ELR (cell line): ENCODE measurements around the gene LRRC45.

Experiments
- DNase-seq: peaks from one replicate; pipeline ENCODE4 v3.0.0-alpha.2; 2015; ENCODE audit warnings: low read depth

Gene LRRC45

DNA sequence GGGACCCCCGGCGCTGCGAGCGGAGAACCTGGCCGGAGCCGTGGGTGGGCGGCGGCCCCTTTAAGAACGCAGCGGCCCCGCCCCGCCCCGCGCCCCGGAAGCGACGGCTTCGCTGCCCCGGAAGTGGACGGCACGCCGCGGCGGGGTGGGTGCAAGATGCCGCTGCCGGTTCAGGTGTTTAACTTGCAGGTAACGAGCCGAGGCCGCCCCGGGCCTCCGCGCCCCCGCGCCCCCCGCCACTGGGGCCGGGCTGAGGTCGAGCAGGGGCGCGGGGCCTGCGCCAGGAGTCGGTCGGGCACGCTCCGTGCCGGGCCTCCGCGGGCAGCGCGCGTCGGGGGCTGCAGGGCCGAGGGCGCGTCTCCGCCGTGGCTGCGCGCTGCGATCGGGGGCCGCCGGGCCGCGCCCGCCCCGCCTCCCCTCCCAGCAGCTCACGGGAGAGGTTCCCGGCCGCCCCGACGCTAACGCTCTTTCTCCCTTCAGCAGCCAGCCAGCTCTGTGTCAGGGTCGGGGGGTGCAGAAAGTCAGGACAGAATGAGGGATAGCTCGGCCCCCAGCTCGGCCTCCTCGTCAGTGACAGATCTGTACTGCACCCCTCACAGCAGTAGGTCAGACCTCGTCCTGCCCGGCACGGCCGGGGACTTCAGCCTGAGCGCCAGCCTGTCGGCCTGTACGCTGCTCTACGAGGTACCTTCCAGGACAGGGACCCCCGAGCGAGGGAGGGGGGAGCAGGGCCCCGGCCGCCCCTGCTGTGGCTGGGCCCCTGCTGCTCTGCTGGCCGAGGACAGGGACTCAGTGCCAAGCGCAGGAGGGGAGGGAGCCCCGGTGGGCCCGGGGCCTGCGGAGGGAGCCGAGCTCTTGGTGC is 28.9 kb downstream of the LRRC45 start, which contains the start of the genes GPS1 and RFNG:
GPS1 (plus strand) TSS at position 123 of the 862 bp plus-strand sequence; CDS start at position 157, 34 bp downstream.
RFNG (minus strand) TSS at position 36 of the 862 bp plus-strand sequence. CDS start 45 bp downstream, outside the sequence.
- DNase-seq: peak; percentile 78

DNA sequence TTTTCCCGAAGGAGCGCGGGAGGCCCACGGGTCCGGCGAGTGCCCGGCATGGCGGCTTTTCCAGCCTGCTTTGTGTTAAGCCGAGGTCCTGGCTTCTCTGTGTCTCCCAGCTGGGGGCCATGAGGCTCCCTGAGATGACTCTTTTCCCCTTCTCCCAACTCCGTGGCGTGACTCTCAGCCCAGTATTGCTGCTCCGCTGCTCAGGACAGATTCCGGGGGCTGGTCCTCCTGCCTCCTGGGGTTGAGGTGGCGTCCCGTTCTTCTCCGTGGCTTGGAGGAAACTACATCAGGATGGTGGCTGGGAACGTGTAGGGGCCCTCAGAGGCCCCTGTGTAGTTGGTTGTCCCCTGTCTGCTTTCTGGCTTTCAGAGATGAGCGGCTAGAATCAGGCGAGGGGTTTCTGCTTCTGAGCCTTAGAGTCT is 29.5 kb downstream of the LRRC45 start:
- peak; percentile 29 for DNase-seq

DNA sequence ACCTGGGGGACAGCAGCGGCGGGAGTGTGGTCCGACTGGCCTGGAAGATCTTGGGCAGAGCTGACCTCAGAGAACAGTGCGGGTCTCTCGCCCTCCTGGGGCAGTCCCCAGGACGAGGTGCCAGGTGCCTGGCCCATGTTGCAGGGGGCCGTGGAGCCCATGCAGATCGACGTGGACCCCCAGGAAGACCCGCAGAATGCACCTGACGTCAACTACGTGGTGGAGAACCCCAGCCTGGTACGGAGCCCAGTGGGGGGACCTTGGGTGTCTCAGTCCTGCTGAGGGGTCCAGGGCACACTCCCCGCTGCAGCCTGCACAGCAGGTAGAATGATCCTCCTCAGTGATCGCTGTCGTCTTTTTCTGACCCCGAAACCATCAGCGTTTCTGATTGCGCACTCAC is 30.0 kb downstream of the LRRC45 start:
- DNase-seq: no peak

DNA sequence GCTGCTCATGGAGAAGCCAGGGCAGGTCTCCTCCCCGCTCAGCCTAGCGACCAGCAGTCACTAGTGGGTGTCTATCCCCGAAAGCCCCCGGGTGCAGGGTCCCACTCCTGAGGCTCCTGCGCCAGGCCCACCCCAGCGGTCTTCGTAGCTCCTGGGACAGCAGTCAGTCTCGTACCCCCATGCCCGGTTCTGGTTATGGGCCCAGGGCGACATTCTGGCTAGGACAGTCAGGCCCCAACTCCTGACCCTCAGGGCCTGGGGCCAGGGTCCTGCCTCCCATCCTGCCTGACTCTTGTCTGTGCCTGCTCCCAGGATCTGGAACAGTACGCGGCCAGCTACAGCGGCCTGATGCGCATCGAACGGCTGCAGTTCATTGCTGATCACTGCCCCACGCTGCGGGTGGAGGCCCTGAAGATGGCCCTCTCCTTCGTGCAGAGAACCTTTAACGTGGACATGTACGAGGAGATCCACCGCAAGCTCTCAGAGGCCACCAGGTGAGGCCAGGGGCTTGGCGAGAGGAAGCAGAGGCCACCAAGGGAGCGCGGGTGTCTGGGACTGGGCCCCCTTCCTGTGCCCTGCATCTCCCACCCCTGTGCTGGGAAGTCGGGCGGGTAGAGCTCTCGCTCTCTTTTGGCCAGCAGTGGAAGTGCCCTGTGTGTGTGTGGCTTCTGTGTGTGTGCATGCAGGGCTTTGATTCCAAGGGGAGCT is 30.6 kb downstream of the LRRC45 start:
- DNase-seq: no peak

DNA sequence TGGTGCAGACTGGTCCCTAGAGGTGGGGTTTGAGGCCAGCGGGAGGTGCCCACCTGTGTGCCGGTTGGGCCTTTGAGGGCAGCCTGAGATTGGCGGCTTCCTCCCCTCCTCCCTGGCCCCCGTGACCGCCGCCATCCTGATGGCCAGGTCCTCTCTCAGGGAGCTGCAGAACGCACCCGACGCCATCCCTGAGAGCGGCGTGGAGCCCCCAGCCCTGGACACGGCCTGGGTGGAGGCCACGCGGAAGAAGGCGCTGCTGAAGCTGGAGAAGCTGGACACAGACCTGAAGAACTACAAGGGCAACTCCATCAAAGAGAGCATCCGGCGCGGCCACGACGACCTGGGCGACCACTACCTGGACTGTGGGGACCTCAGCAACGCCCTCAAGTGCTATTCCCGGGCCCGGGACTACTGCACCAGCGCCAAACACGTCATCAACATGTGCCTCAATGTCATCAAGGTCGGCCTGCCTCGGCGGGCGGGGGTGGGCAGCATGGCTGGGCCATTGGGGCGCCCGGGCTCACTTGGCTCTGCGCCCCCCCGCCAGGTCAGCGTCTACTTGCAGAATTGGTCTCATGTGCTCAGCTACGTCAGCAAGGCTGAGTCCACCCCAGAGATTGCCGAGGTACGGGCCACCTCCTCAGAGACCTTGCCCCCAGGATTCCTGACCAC is 31.4 kb downstream of the LRRC45 start:
- DNase-seq: no peak

DNA sequence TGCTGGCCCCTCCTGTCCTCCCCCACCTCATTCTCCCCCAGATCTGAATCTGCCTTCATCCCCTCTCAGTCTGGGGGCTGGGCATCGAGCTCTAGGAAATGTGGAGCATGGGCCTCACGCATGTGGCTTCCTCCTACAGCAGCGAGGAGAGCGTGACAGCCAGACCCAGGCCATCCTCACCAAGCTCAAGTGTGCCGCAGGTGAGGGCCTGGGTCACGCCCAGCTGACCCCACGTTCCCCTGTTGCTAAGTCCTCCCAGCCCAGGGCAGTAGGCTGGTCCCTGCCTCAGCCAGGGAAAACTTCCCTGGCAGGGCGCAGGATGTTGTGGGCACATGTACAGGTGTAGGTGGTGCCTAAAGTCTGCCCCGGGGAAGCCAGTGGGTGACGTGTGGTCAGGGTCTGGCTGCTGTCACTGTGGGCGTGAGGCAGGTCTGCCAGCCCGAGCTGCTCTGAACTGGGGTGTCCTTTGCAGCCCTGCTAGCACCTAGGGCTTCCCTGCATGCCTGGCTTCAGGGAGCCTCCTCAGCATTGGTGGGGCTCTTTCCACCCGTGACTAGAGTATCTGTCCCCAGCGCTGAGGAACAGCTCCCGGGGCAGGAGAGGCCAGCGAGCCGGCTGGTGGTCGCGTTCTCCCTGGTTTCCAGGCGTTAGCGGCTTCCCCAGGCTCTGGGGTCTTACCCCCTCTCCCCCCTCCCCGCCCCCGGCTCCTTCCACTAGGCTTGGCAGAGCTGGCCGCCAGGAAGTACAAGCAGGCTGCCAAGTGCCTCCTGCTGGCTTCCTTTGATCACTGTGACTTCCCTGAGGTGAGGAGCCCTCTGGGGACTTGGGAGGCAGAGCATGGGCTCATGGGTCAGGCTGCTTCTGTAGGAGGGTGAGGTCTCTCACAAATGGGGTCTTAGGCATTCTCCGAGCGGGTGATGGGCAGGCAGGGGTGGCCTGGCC is 32.2 kb downstream of the LRRC45 start:
- DNase-seq: no peak

DNA sequence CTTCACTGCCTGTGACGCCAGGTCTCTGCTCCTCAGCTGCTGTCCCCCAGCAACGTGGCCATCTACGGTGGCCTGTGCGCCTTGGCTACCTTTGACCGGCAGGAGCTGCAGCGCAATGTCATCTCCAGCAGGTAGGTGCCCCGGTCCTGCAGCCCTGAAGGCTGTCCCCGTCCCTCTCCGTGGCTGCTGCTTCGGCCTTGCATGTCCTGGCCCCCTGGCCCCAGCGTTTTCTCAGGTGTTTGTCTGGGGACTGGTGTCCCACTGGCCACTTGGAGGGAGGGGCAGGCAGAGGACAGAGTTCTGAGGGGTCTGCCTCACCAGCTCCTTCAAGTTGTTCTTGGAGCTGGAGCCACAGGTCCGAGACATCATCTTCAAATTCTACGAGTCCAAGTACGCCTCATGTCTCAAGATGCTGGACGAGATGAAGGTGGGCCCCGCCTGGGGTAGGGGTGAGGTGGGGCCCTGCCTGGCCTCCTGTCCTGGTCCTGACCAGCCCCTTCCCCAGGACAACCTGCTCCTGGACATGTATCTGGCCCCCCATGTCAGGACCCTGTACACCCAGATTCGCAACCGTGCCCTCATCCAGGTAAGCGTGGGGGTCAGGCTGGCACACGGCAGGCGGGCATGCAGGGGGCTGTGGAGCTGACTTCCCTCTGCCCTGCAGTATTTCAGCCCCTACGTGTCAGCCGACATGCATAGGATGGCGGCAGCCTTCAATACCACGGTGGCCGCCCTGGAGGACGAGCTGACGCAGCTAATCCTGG is 33.0 kb downstream of the LRRC45 start:
- DNase-seq: no peak

DNA sequence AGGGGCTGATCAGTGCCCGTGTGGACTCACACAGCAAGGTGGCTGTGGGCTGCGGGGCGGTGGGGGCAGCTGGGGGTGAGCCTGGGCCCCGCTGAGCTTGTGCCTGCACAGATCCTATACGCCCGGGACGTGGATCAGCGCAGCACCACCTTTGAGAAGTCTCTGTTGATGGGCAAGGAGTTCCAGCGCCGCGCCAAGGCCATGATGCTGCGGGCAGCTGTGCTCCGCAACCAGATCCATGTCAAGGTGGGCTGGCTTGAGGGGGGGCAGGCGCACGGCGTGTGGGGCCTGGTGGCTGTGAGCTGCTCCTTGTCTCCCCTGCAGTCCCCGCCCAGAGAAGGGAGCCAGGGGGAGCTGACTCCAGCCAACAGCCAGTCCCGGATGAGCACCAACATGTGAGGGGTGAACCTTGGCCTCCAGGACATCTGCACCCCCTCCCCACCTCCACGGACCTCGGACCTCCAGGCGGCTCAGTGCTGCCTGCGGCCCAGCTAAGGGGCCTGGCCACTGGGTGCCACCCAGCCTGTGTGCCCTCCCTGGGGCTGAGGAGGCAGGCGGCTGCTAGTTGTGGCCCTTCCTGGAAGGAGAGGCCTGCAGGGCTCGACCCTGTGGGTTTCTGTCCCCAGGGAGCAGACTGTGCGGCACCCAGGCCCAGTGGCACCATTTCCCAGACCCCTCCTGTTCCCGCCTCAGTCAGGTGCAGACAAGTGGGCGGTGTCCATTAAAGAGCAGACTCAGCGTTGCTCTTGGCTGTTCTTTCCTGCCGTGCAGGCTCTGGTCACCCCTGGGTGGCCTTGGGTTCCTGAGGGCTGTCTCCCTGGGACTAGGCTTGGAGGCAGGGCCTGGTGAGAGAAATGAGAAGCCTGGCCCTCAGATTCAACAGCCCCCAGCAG is 33.9 kb downstream of the LRRC45 start:
- no peak for DNase-seq

DNA sequence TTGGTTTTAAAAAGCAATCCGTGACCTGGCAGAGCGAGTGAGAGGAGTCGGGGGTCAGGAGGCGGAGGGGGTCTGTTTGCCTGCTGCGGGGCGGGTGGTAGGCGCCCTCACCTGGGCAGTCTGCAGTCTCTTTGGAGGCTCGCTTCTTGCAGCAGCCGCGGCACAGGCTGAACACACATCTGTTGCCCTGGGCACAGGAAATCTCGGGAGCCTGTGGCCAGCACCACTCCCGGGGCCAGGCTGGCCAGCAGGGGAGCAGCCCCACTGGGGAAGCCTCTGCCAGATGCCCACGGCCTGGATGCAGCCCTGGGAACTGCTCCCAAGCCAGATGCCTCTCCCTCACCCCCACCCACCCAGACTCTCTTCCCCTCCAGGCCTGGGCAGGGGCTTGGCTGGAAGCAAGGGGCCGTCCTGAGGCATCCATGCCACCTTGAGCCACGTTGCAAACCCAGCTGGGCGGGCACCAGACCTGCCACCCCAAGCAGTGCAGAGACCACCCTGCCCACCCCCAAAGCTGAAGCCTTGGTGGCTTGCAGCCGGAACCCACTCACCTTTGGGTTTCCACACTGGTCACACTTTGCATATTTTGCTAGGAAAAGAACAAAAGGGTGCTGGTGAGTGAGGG is 35.2 kb downstream of the LRRC45 start:
- no peak for DNase-seq

DNA sequence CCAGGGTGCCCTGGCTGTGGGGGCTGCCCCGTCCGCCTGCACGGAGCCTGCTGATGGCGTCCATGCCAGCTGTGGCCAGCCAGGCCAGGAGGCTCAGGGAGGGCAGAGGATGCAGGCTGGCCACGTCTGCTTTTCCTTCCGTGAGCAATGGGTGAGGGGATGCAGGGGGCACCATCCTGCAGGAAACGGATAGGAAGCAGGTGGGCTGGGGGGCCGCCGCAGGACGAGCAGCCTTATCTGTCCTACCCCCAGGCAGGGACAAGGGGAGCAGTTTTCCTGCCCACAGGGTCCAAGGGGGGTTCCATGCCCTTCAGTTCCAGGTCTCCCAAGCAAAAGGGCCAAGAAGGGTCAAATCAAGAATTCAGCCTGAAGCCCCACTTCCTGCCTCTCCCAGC is 35.7 kb downstream of the LRRC45 start:
- DNase-seq: no peak

DNA sequence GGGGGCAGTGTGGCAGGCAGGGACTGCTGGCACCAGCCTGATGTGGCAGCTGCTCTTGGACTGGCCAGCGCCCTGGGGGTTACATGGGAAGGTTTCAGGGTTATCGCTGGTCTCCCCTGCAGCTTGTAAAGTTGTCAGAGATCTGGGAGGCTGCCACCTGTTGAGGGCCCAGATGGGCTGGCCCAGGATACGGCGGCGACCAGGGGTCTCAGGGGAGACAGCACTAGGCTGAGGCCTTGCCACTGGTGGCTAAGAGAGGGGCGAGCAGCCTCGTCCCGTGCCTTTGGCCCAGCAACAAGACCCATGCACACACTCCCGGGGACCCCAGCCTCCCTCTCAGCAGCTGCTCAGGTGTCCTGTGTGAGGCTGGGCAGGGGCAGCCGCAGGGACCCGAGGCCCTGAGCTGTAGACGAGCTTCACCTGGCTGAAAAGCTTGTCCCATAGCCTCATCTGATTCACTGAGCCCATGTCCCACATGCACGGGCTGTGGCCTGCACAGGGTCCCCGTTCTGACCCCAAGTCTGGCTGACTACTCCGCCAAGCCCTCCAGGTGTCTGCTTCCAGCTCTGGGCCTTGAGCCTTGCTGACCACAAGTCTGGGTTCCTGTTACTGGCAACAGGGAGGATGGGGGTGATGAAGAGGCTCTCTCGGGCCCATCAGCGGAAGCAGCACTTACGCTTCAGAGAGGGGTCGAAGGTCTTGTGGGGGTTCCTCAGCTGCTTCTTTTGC is 36.3 kb downstream of the LRRC45 start:
- no peak for DNase-seq

DNA sequence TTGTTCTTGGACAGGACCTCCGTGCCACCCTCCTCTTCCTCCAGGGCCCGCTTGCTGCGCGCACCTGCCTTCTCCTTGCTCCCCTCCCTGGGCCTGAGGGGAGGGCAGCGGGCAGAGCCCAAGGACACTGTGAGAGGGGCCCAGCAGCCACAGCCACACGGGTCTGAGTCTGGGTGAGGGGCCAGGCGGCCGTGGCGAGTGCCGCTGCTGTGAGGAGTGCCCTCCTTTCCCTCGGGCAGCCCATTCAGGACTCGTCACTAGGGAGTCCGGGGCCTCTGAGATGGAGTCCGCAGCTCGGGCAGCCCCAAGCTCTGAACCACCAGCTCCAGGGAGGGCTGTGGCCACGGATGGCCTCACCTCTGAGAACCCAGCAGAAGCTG is 36.9 kb downstream of the LRRC45 start:
- DNase-seq: no peak

DNA sequence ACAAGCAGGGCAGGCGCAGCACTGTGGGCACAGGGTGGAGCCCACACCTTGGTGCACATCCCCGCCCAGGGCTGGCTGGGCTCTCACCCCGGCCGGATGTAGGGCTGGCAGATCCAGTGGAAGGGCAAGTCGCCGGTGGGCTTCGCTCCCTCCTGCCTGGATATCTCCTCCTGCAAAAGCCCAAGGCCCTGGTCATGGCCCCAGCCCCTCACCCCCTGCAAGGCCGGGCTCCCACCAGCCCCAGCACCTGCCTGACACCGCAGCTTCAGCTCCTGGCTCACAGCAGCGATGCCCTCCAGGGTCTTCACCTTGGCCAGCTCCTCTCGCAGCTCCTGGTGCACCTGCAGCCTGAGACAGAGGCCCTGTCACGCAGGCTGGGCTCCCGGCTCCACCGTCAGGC is 37.5 kb downstream of the LRRC45 start:
- no peak for DNase-seq

DNA sequence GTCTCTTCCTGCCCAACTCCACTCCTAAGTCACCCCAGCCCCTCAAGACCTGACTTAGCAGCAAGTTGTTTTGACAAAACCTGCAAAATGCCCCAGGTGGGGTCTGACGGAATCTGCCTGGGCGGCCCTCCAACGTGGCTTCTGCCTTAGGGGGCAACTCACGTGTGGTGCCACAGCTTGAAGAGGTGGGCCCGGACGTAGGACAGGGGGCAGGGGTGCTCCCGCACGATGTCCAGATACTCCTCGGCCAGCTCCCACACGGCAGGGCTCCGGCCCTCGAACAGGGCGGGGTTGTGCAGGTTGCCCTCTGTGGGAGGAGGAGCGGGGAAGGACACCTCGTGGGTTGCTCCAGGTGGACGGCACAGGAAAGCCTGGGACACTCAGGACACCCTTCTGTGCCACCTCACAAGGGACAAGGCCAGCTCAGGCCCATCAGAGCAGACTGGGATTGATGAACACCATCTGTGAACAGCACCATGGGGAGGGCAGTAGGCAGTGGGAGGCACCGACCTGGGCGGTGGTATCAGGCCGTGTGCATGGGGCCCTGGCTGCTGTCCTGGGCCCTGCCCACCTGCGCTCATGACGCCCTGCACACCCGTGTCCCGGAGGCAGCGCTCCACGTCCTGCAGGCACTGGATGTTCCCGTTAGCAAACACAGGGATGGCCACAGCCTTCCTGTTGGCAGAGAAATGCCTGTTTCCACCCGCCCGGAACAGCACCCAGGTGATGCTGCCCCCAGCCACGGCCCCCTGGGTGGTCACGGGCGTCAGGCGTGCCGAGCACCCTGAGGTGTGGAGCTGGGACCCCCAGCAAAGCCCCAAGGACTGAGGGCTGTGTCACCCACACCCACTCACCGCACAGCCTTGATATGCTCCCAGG is 38.2 kb downstream of the LRRC45 start:
- no peak for DNase-seq

DNA sequence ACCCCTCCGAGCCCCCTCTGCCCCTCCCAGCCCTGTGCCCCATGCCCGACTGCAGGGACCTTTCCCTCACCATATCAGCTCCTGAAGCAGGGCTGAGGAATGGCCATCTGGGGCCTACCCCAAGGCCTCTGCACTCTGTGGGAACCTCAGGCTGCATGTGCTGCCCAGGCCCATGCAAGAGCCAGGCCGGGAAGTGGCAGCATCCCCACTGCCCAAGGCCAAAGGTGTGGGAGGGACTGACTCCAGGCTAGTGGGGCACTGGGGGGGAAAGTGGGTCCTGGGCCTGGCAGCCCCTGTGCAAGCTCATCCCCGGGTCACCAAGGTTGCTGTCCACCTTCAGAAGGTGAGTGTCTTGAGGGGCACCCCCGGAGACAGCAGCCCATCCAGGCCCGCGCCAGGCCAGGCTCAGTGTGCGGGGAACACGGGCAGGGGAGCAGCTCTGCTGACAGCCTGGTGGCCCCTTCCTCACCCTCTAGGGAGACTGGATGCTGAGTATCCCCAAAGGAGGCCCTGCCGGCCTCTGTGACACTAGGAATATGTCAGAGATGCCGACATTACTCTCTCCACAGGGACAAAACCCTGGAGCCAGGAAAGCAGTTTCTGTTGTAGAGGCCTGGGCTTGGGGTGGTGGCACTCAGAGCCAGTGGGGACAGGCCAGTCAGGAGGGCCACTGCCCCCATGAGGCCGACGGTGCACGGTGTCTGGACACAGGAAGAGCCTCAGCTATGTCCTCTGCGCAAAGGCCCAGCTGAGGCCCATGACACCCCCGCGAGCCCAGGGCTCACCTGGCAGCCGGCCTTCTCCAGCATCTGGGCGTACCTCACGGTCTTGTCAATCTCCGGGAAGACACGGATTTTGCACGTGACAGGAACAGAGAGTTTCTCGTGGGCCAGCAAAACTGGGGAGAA is 39.2 kb downstream of the LRRC45 start:
- no peak for DNase-seq

DNA sequence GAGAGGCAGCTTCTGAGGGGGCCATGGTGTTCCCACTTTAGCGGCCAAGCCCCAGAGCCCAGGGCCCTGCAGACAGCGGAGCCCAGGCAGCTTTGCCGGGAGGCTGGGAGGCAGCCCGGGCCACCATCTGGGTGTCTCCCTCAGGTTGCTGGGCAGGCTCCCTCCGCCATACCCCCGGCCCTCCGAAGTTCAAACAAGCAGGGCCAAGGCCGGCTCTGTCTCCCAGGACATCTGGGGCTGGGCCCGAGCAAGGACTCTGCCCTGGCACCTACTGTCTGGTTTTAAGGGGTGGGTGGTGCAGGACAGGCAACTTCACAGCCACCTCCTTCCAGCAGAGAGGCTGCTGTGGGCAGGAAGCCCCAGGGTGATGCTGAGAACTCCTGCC is 39.9 kb downstream of the LRRC45 start:
- no peak for DNase-seq
